Body of pancreas (tissue), 4 donors: Measurements from ENCODE around the gene ZNF705A.
"Not testable (repeated sequence)": the region's sequence is repeated elsewhere in the genome, so short reads cannot be mapped to it uniquely, and the experiment has no call there.

Source experiments
- POLR2A ChIP-seq, 3 donors: fragments of 450-650 bp; IDR thresholded peaks; one replicate each; pipeline ENCODE4 v1.6.1; 2016; ENCODE audit warnings: antibody characterized with exemption in 3 of 3, mild to moderate bottlenecking in 2 of 3
- TF ChIP-seq, protein P1 (sequence below), 7 experiments: fragments of 450-650 bp in 4 of 7; fragments of 200-600 bp in 3 of 7; sonication (generic) in 3 of 7; IDR thresholded peaks; one replicate each; pipeline ENCODE4 v1.5.1; 2016 to 2019; ENCODE audit warnings: antibody characterized with exemption in 7 of 7

DNA sequence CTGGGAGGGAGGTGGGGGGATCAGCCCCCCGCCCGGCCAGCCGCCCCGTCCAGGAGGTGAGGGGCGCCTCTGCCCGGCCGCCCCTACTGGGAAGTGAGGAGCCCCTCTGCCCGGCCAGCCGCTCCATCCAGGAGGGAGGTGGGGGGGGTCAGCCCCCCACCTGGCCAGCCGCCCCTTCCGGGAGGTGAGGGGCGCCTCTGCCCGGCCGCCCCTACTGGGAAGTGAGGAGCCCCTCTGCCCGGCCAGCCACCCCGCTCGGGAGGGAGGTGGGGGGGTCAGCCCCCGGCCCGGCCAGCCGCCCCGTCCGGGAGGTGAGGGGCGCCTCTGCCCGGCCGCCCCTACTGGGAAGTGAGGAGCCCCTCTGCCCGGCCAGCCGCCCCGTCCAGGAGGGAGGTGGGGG, 27.4 kb downstream of the ZNF705A start:
- TF ChIP-seq, protein P1, sequence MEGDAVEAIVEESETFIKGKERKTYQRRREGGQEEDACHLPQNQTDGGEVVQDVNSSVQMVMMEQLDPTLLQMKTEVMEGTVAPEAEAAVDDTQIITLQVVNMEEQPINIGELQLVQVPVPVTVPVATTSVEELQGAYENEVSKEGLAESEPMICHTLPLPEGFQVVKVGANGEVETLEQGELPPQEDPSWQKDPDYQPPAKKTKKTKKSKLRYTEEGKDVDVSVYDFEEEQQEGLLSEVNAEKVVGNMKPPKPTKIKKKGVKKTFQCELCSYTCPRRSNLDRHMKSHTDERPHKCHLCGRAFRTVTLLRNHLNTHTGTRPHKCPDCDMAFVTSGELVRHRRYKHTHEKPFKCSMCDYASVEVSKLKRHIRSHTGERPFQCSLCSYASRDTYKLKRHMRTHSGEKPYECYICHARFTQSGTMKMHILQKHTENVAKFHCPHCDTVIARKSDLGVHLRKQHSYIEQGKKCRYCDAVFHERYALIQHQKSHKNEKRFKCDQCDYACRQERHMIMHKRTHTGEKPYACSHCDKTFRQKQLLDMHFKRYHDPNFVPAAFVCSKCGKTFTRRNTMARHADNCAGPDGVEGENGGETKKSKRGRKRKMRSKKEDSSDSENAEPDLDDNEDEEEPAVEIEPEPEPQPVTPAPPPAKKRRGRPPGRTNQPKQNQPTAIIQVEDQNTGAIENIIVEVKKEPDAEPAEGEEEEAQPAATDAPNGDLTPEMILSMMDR (IDR thresholded peaks at IDR 0.05) = not testable (repeated sequence)
- not testable (repeated sequence) for TF ChIP-seq POLR2A (IDR thresholded peaks at IDR 0.05)
